DND-41 (cell line): Measurements from ENCODE around the gene CELF5.

Experiments used
- EZH2 ChIP-seq: IDR thresholded peaks from 3 replicates; pipeline ENCODE4 v1.6.1; 2012; ENCODE audit warnings: borderline replicate concordance, low read depth, mild to moderate bottlenecking, moderate library complexity, low read length, inconsistent platforms; ENCODE audit not compliant: severe bottlenecking
- TF ChIP-seq, protein P1 (sequence below): IDR thresholded peaks from 2 replicates; pipeline ENCODE4 v1.5.1; 2012; ENCODE audit warnings: borderline replicate concordance, low read length, moderate library complexity, mild to moderate bottlenecking; ENCODE audit not compliant: poor library complexity, severe bottlenecking; ENCODE audit errors: extremely low read depth

DNA sequence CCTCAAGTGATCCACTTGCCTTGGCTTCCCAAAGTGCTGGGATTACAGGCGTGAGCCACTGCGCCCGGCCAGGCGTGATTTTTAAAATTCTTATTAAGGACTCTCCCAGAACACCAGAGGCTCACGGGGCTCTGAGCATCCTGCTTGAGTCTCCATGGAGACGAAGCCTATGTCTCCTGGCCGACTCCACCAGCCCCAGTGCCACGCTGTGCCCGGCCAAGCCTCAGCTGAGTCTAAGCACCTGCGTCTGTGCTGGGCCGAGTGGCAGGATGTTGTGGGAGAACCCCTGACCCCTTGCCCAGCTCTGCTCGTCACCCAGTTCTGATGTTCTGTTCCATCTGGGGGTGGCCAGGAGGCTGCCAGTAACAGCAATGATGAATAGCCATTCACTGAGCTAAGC, 3.9 kb upstream of the CELF5 start:
- TF ChIP-seq, protein P1, sequence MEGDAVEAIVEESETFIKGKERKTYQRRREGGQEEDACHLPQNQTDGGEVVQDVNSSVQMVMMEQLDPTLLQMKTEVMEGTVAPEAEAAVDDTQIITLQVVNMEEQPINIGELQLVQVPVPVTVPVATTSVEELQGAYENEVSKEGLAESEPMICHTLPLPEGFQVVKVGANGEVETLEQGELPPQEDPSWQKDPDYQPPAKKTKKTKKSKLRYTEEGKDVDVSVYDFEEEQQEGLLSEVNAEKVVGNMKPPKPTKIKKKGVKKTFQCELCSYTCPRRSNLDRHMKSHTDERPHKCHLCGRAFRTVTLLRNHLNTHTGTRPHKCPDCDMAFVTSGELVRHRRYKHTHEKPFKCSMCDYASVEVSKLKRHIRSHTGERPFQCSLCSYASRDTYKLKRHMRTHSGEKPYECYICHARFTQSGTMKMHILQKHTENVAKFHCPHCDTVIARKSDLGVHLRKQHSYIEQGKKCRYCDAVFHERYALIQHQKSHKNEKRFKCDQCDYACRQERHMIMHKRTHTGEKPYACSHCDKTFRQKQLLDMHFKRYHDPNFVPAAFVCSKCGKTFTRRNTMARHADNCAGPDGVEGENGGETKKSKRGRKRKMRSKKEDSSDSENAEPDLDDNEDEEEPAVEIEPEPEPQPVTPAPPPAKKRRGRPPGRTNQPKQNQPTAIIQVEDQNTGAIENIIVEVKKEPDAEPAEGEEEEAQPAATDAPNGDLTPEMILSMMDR, result no peak
- no peak for TF ChIP-seq EZH2
